ENCODE data around the gene GON4L.
"Not testable (repeated sequence)": the region's sequence is repeated elsewhere in the genome, so short reads cannot be mapped to it uniquely, and the experiment has no call there.

Gene GON4L

GRCh38 chr1:155812878-155813277 lies 44.1 kb downstream of the GON4L start:
- no peak for DNase-seq

GRCh38 chr1:155809088-155809487 lies 47.9 kb downstream of the GON4L start:
- DNase-seq = no peak

- no peak for DNase-seq
Observed at GRCh38 chr1:155801149-155801548, 55.9 kb downstream of the GON4L start.

GRCh38 chr1:155795618-155796017 lies 61.4 kb downstream of the GON4L start:
- DNase-seq = not testable (repeated sequence)

GRCh38 chr1:155794605-155795245 lies 62.3 kb downstream of the GON4L start:
- DNase-seq = no peak

- no peak for DNase-seq
Observed at GRCh38 chr1:155793213-155793612, 63.8 kb downstream of the GON4L start.

- no peak for DNase-seq
Observed at GRCh38 chr1:155777582-155777981, 79.4 kb downstream of the GON4L start.

GRCh38 chr1:155776414-155776813 lies 80.6 kb downstream of the GON4L start:
- no peak for DNase-seq

- no peak for DNase-seq
Observed at GRCh38 chr1:155773221-155773620, 83.8 kb downstream of the GON4L start.

GRCh38 chr1:155769257-155769656 lies 87.8 kb downstream of the GON4L start:
- DNase-seq = no peak

GRCh38 chr1:155767399-155767989 lies 89.5 kb downstream of the GON4L start:
- not testable (repeated sequence) for DNase-seq

GRCh38 chr1:155763989-155764388 lies 93.0 kb downstream of the GON4L start:
- peak in 1 of 2 donors; percentile 2 for DNase-seq

GRCh38 chr1:155763090-155763815 lies 93.8 kb downstream of the GON4L start:
- peak in 1 of 2 donors; percentile 26 for DNase-seq

- DNase-seq = no peak
Observed at GRCh38 chr1:155761736-155762405, 95.1 kb downstream of the GON4L start.

GRCh38 chr1:155760751-155761475 lies 96.1 kb downstream of the GON4L start:
- DNase-seq = no peak

GRCh38 chr1:155759966-155760630 lies 96.9 kb downstream of the GON4L start:
- no peak for DNase-seq

- DNase-seq = not testable (repeated sequence)
Observed at GRCh38 chr1:155759017-155759416, 98.0 kb downstream of the GON4L start.

- not testable (repeated sequence) for DNase-seq
Observed at GRCh38 chr1:155748141-155748540, 108.9 kb downstream of the GON4L start.

GRCh38 chr1:155747586-155747985 lies 109.4 kb downstream of the GON4L start:
- not testable (repeated sequence) for DNase-seq

- DNase-seq = peak; percentile 91
Observed at GRCh38 chr1:155745284-155746228, 111.5 kb downstream of the GON4L start.

GRCh38 chr1:155744711-155745283 lies 112.2 kb downstream of the GON4L start:
- DNase-seq = no peak

Data from CD4-positive, alpha-beta T cell treated with Interleukin-1 beta for 1 hour (primary cell).